Loucy (cell line): ENCODE data around the gene PLEKHA5.

ENCODE experiments used
- H2AFZ ChIP-seq: fragments of 200-600 bp; sonication (generic); 2 replicates; pipeline ENCODE4 v1.6.0; 2016; ENCODE audit warnings: antibody characterized with exemption, mild to moderate bottlenecking, low read length, moderate library complexity
- H3F3A ChIP-seq: fragments of 200-600 bp; 2 replicates; pipeline ENCODE4 v1.6.0; 2016; ENCODE audit warnings: antibody characterized with exemption, low read depth, mild to moderate bottlenecking
- H3K27me3 ChIP-seq: fragments of 200-600 bp; sonication (generic); 2 replicates; pipeline ENCODE4 v1.6.1; 2014; ENCODE audit warnings: low read length, mild to moderate bottlenecking; ENCODE audit not compliant: insufficient read depth, poor library complexity, severe bottlenecking
- H3K36me3 ChIP-seq: fragments of 200-600 bp; sonication (generic); 2 replicates; pipeline ENCODE4 v1.6.1; 2016; ENCODE audit warnings: low read length; ENCODE audit not compliant: insufficient read depth
- H3K4me1 ChIP-seq: fragments of 200-600 bp; sonication (generic); 2 replicates; pipeline ENCODE4 v1.5.1; 2014; ENCODE audit warnings: low read length, mild to moderate bottlenecking; ENCODE audit not compliant: insufficient read depth, poor library complexity, severe bottlenecking
- H3K4me2 ChIP-seq: fragments of 200-600 bp; sonication (generic); 2 replicates; pipeline ENCODE4 v1.6.0; 2014; ENCODE audit warnings: antibody characterized with exemption, low read length, low read depth, mild to moderate bottlenecking; ENCODE audit not compliant: poor library complexity, severe bottlenecking
- H3K4me3 ChIP-seq: fragments of 200-600 bp; sonication (generic); 2 replicates; pipeline ENCODE4 v1.5.1; 2014; ENCODE audit warnings: low read length, mild to moderate bottlenecking, mixed read lengths; ENCODE audit not compliant: poor library complexity, severe bottlenecking
- H3K79me2 ChIP-seq: fragments of 200-600 bp; sonication (generic); 2 replicates; pipeline ENCODE4 v1.6.1; 2014; ENCODE audit warnings: low read length; ENCODE audit not compliant: insufficient read depth
- H3K9ac ChIP-seq: fragments of 200-600 bp; sonication (generic); 2 replicates; pipeline ENCODE4 v1.6.0; 2014; ENCODE audit warnings: mild to moderate bottlenecking, low read depth, low read length, moderate library complexity; ENCODE audit not compliant: poor library complexity, severe bottlenecking
- H3K9me2 ChIP-seq: fragments of 200-600 bp; sonication (generic); replicated peaks from 2 replicates; pipeline ENCODE4 v1.6.1; 2016; ENCODE audit warnings: low read depth, low read length, mixed read lengths
- H3K9me3 ChIP-seq: fragments of 200-600 bp; sonication (generic); 2 replicates; pipeline ENCODE4 v1.6.1; 2014; ENCODE audit warnings: mild to moderate bottlenecking, antibody characterized with exemption, low read length, low read depth; ENCODE audit not compliant: insufficient read depth
- H4K20me1 ChIP-seq: fragments of 200-600 bp; sonication (generic); 2 replicates; pipeline ENCODE4 v1.6.0; 2014; ENCODE audit warnings: antibody characterized with exemption, low read length, mild to moderate bottlenecking; ENCODE audit not compliant: insufficient read depth, poor library complexity, severe bottlenecking
- EZH2phosphoT487 ChIP-seq: fragments of 200-600 bp; IDR thresholded peaks from 2 replicates; pipeline ENCODE4 v1.6.1; 2018; ENCODE audit warnings: antibody characterized with exemption, mild to moderate bottlenecking, moderate library complexity, borderline replicate concordance
- TF ChIP-seq, protein P1 (sequence below): fragments of 200-600 bp; sonication (generic); conservative IDR thresholded peaks from 2 replicates; pipeline ENCODE4 v1.5.1; 2014; ENCODE audit warnings: mild to moderate bottlenecking, antibody characterized with exemption, low read length

The PLEKHA5 gene

DNA sequence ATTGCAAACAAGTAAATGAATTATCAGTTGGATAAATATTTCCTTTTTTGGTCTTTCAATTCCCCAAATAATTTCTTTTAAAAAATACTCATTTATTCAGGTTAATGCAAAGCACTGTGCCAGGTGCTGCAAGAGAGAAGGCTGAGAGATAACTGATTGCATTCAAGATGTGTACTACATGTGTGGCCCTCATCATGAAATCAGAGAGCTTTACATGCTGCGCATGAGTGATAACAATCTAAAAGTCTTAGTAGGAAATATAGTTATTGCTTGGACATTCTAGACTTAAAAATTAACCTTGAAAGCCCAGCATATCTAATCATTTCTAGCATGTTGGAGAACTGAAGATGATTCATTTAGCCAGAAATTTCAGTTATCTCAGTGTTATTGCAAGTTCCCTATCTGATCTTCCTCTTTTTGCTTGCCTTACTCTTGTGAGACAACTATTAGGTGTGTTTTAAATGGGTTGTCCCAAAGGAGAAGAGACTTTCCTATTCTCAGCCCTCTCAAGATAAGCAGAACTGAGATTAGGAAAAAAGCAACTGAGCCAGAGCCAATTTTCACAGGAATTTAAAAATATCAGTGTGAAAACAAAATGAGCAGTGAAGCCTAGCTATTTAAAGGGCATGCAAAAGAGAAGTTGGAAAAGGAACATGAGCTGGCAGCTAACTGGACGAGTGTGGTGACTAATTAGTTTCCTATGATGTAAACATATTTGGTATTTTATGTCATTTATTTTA, 60.9 kb downstream of the PLEKHA5 start:
- H3K9me2 ChIP-seq = no peaks in the 10 kb centered on the region
- no peaks in the 10 kb centered on the region for H3K9me3 ChIP-seq
- H3K4me1 ChIP-seq = peaks cover 15% of the 10 kb centered on the region
- no peak overlapping the region for H3K9ac ChIP-seq
- no peaks in the 10 kb centered on the region for H4K20me1 ChIP-seq
- no peak overlapping the region for H2AFZ ChIP-seq
- H3K79me2 ChIP-seq = no peaks in the 10 kb centered on the region
- no peak overlapping the region for H3K4me2 ChIP-seq
- H3K27me3 ChIP-seq = no peaks in the 10 kb centered on the region
- no peaks in the 10 kb centered on the region for H3F3A ChIP-seq
- H3K36me3 ChIP-seq = no peaks in the 10 kb centered on the region
- H3K4me3 ChIP-seq = no peak overlapping the region
- no peak for TF ChIP-seq EZH2phosphoT487
- TF ChIP-seq, protein P1, sequence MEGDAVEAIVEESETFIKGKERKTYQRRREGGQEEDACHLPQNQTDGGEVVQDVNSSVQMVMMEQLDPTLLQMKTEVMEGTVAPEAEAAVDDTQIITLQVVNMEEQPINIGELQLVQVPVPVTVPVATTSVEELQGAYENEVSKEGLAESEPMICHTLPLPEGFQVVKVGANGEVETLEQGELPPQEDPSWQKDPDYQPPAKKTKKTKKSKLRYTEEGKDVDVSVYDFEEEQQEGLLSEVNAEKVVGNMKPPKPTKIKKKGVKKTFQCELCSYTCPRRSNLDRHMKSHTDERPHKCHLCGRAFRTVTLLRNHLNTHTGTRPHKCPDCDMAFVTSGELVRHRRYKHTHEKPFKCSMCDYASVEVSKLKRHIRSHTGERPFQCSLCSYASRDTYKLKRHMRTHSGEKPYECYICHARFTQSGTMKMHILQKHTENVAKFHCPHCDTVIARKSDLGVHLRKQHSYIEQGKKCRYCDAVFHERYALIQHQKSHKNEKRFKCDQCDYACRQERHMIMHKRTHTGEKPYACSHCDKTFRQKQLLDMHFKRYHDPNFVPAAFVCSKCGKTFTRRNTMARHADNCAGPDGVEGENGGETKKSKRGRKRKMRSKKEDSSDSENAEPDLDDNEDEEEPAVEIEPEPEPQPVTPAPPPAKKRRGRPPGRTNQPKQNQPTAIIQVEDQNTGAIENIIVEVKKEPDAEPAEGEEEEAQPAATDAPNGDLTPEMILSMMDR = no peak

DNA sequence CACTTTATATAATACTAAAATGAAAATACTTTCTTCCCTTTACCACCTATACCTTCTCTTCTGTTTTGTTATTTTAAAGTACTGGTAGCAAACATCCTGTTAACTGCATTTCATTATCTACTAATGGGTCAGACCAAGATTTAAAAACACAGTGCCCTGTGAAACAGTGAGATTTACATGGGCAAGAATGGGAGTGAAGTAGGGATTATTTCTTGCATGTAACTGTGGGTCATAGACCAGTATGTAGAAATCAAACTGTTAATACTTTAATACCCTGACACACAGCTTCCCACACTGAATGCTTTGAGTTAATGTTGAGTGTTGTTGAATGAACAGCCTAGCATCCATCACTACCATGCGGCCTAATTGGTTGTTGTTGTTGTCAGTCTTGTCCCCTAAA, 61.6 kb downstream of the PLEKHA5 start:
- no peak overlapping the region for H3K4me2 ChIP-seq
- H3K9me3 ChIP-seq = no peaks in the 10 kb centered on the region
- no peak for TF ChIP-seq EZH2phosphoT487
- TF ChIP-seq, protein P1 = no peak
- H3K36me3 ChIP-seq = no peaks in the 10 kb centered on the region
- no peaks in the 10 kb centered on the region for H4K20me1 ChIP-seq
- H3K27me3 ChIP-seq = no peaks in the 10 kb centered on the region
- H3F3A ChIP-seq = no peaks in the 10 kb centered on the region
- no peak overlapping the region for H3K4me3 ChIP-seq
- H3K9ac ChIP-seq = no peak overlapping the region
- peaks cover 15% of the 10 kb centered on the region for H3K4me1 ChIP-seq
- no peak overlapping the region for H2AFZ ChIP-seq
- no peaks in the 10 kb centered on the region for H3K9me2 ChIP-seq
- H3K79me2 ChIP-seq = no peaks in the 10 kb centered on the region

DNA sequence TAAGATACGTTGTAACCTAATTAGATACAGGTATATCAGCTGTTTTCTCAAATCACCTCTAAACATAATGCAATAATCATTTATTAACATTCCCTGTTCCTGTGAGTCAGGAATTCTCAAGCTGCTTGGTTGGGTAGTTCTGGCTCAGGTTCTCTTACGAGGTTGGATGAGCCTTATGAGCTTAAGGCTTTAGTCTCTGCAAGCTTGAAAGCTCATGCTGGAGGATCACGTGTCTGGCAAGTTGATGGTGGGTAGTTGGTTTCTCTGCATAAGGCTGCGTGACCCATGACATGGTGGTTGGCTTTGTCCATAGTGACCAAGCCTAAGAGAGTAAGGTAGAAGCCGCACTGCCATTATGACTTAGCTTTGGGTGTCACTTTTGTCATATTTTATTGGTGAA, 62.0 kb downstream of the PLEKHA5 start:
- H3K9ac ChIP-seq = no peak overlapping the region
- H3F3A ChIP-seq = no peaks in the 10 kb centered on the region
- no peaks in the 10 kb centered on the region for H3K9me2 ChIP-seq
- H3K36me3 ChIP-seq = no peaks in the 10 kb centered on the region
- no peaks in the 10 kb centered on the region for H3K27me3 ChIP-seq
- H4K20me1 ChIP-seq = no peaks in the 10 kb centered on the region
- H3K79me2 ChIP-seq = no peaks in the 10 kb centered on the region
- no peaks in the 10 kb centered on the region for H3K9me3 ChIP-seq
- H3K4me3 ChIP-seq = no peak overlapping the region
- H2AFZ ChIP-seq = no peak overlapping the region
- TF ChIP-seq, protein P1 = no peak
- TF ChIP-seq EZH2phosphoT487 = no peak
- H3K4me1 ChIP-seq = peaks cover 15% of the 10 kb centered on the region
- no peak overlapping the region for H3K4me2 ChIP-seq
